Measurements from ENCODE around the gene ATP10B. TPM values are rescaled to one million over a fixed set of nuclear protein-coding genes. Genes with fewer than 3 reads are reported as not detected.

Gene ATP10B
- total and polyA plus RNA-seq, 12 donors = 0.03 to 0.35 (median 0.13) TPM; not detected in 4

DNA sequence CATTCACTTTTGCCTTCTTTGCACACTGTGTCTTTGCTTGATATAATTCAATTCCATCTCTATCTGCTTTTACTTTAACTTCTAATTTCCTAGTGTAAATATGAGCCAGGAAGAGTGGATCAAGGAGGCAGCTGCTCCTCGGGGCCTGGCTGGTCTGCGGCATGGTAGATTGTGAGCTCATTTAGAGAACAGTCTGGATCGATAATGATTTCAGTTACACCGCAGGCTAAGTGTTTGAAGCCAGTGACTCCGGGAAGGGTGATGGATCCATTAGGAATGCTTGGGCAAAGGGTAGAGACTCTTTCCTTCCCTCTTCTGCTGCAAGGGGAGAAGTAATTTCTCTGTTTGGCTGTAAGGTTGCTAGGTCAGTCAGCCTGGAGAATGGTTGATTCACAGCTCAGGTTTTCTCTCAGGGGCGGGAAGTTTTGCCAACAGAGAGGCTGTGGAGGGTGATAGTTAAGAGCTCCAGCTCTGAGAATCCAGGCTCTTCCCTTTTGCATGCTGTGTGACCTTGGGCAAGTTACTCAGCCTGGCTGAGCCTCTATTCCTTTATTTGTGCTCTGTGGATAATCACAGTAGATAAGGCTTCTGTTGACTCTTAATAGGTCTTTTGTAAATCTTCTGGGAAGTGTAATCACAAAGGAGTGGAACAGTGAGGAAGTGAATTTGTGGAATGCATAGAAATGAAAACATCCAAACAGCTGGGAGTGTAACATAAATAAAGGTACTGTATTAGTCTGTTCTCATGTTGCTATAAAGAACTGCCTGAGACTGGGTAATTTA is 331.2 kb downstream of the ATP10B start:
- H3K27me3 ChIP-seq = no peaks in the 10 kb centered on the region
- DNase-seq = no peak
- intact Hi-C loops (cut with DNase I) = no loop called here
- H3K9me3 ChIP-seq (replicated peaks in 1 of 3) = no peaks in the 10 kb centered on the region
- WGBS, 4 donors = 78 to 83% (median 80%) methylated on average over 6 of the region's 6 CpGs
- H3K36me3 ChIP-seq (replicated peaks in 1 of 2) = no peaks in the 10 kb centered on the region
- no peaks in the 10 kb centered on the region for H3K4me1 ChIP-seq (replicated peaks in 1 of 2)
- TF ChIP-seq, protein P1, sequence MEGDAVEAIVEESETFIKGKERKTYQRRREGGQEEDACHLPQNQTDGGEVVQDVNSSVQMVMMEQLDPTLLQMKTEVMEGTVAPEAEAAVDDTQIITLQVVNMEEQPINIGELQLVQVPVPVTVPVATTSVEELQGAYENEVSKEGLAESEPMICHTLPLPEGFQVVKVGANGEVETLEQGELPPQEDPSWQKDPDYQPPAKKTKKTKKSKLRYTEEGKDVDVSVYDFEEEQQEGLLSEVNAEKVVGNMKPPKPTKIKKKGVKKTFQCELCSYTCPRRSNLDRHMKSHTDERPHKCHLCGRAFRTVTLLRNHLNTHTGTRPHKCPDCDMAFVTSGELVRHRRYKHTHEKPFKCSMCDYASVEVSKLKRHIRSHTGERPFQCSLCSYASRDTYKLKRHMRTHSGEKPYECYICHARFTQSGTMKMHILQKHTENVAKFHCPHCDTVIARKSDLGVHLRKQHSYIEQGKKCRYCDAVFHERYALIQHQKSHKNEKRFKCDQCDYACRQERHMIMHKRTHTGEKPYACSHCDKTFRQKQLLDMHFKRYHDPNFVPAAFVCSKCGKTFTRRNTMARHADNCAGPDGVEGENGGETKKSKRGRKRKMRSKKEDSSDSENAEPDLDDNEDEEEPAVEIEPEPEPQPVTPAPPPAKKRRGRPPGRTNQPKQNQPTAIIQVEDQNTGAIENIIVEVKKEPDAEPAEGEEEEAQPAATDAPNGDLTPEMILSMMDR (IDR thresholded peaks at IDR 0.05) = no peak
- TF ChIP-seq POLR2A (IDR thresholded peaks at IDR 0.05) = no peak
- no peak overlapping the region for H3K4me3 ChIP-seq
- H3K27ac ChIP-seq = no peak overlapping the region

DNA sequence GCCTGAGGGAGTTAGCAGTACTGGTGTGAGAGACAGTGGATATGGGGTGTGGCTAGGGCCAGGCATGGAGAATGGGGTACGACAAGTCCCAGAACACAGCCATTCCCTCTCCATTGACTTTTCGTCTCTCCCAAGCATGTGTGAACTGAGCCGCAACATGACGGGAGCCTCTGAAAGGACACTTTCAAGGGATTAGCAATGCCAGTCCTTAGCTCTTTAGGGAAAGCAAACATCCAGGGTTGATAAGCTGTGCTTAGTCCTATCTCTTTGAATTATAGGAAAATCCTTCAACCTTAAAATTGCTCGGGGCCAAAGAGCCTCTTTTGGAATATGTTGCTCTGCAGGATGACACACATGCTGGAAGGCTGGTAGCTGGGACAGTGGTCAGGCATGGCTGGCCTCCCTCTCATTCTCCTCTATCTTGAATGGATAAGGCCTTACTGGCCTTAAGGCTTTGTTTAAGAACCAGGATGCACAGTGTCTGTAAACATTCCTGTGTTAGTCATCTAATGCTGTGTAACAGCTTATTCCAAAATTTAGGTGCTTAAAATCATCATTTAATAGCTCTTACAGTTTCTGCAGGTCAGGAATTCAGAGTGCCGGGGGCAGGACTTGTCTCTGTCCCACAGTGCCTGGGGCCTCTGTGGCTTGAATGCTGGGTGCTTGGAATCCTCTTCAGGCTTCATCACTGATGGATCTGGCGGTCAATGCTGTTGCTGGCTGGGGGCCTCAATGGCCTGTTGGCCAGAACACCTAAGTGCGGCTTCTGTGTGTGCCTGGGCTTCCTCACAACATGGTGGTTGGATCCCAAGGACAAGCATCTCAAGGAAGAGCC is 335.1 kb downstream of the ATP10B start:
- intact Hi-C loops (cut with DNase I) = no loop called here
- TF ChIP-seq, protein P1 (IDR thresholded peaks at IDR 0.05) = no peak
- no peak for TF ChIP-seq POLR2A (IDR thresholded peaks at IDR 0.05)
- DNase-seq = no peak
- WGBS, 4 donors = 78 to 90% (median 86%) methylated on average over 6 to 8 of the region's 8 CpGs
- Histone ChIP-seq H3K4me3 (no peak overlapping the region), H3K9me3 (replicated peaks in 1 of 3) (no peaks in the 10 kb centered on the region), H3K4me1 (replicated peaks in 1 of 2) (no peaks in the 10 kb centered on the region), H3K36me3 (replicated peaks in 1 of 2) (no peaks in the 10 kb centered on the region), H3K27me3 (no peaks in the 10 kb centered on the region), H3K27ac (no peak overlapping the region)

DNA sequence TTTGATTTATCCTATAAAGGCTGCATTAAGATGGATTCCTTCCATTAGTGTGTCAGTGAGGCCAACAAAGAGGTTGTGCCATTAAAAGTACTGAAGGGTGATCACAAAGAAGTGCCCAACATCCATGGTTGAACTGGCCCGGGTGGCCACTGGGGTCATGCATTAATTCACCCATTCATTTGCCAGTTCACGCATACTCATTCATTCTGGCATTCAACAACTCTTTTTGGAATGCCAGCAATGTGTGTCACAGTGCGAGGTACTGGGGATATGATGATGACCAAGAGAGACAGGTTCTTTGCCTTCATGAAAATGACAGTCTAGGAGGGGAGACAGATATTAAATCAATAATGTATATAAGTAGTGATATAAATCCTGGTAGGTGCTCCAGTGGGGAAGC is 337.1 kb downstream of the ATP10B start:
- DNase-seq = no peak
- intact Hi-C loops (cut with DNase I) = no loop called here
- Histone ChIP-seq H3K27me3 (no peaks in the 10 kb centered on the region), H3K4me1 (replicated peaks in 1 of 2) (no peaks in the 10 kb centered on the region), H3K4me3 (no peak overlapping the region), H3K36me3 (replicated peaks in 1 of 2) (no peaks in the 10 kb centered on the region), H3K27ac (no peak overlapping the region), H3K9me3 (replicated peaks in 1 of 3) (no peaks in the 10 kb centered on the region)
- TF ChIP-seq POLR2A (IDR thresholded peaks at IDR 0.05) = no peak
- TF ChIP-seq, protein P1 (IDR thresholded peaks at IDR 0.05) = no peak
- 71 to 78% (median 77%) methylated on average over 3 of the region's 3 CpGs for WGBS, 4 donors

DNA sequence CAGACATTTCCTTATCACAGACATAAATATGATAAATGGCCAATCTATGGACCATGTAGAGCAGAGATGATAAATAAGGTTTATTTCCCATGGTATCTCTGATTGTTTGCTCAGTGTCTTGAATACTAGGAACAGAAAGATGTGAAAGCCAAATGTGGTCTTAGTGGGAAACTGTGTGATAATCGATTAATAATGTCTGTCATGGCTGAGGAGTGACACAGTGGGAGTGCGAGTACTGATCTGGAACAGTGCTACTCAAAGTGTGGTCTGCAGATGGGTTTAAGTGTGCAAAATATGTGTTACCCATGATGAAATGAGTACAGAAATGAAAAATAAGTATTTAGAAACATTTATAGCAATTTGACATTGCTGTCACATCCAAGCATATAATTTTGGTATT is 337.8 kb downstream of the ATP10B start:
- TF ChIP-seq, protein P1 (IDR thresholded peaks at IDR 0.05) = no peak
- TF ChIP-seq POLR2A (IDR thresholded peaks at IDR 0.05) = no peak
- intact Hi-C loops (cut with DNase I) = no loop called here
- H3K27me3 ChIP-seq = no peaks in the 10 kb centered on the region
- H3K9me3 ChIP-seq (replicated peaks in 1 of 3) = no peaks in the 10 kb centered on the region
- no peak overlapping the region for H3K4me3 ChIP-seq
- no peak overlapping the region for H3K27ac ChIP-seq
- no peak for DNase-seq
- H3K36me3 ChIP-seq (replicated peaks in 1 of 2) = no peaks in the 10 kb centered on the region
- H3K4me1 ChIP-seq (replicated peaks in 1 of 2) = no peaks in the 10 kb centered on the region
- WGBS, 4 donors = 70 to 86% (median 72%) methylated on average over 2 of the region's 2 CpGs

Measured in adrenal gland (tissue), 12 donors.